GM21390 (cell line): ENCODE results near the gene ZHX3.
"Not testable (repeated sequence)": the region's sequence is repeated elsewhere in the genome, so short reads cannot be mapped to it uniquely, and the experiment has no call there.

Source experiments
- ATAC-seq: cut with Tn5 transposase; IDR thresholded peaks from one replicate; pipeline ENCODE4 v1.9.1; 2021; ENCODE audit not compliant: unreplicated experiment

Gene ZHX3

DNA sequence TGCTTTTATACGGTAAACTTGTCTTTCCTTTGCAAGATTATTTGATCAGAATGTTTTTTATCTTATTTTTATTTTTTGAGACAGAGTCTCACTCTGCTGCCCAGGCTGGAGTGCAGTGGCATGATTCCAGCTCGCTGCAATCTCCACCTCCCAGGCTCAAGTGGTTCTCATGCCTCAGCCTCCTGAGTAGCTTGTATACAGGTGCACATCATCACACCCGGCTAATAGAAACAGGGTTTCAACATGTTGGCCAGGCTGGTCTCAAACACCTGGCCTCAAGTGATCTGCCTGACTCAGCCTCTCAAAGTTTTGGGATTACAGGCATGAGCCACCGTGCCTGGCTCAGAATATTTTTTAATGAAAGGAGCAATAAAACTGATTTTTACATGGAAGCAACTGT, 14.2 kb upstream of the ZHX3 start:
- no peak for ATAC-seq

- no peak for ATAC-seq
These were observed 13.4 kb upstream of the ZHX3 start for GRCh38 chr20:41330941-41331340.

DNA sequence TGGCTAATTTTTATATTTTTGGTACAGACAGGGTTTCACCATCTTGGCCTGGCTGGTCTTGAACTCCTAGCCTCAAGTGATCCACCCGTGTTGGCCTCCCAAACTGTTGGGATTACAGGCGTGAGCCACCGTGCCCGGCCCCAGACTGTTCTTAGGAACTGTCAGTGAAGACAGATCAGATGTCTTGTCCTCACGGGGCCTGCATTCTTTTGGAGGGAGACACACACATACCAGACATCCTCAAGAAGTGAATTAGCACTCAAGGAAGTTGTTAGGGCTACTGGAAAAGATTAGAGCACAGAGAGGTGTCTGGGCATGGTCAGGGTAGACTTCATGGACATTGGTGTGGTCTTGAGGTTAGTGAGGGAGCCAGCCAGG, 12.8 kb upstream of the ZHX3 start:
- no peak for ATAC-seq

GRCh38 chr20:41329435-41330342, 12.2 kb upstream of the ZHX3 start:
- peak; percentile 76 for ATAC-seq

GRCh38 chr20:41327178-41327577, 9.6 kb upstream of the ZHX3 start:
- no peak for ATAC-seq

- ATAC-seq, result no peak
These were observed 3.4 kb upstream of the ZHX3 start for GRCh38 chr20:41320976-41321375.

DNA sequence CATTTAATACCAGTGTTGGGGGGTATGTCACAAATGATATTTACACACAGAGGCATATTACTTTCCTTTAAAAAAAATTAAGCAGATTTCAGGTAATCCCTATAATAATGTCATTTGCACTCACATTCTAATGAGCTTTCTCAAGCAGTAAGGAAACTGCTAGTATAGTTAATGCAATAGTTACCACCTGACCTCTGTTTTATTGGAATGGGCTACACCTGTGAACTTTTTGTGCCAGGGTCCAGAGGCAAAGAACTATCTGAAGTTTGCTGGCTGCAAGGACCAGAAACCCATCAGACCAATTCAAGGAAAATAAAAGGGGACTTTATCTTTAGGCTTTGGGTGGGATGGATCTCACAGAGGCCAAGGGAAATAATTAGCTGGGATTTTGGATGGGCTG, 2.9 kb upstream of the ZHX3 start:
- ATAC-seq, result no peak

GRCh38 chr20:41318271-41318649, 729 bp upstream of the ZHX3 start:
- no peak for ATAC-seq

GRCh38 chr20:41316602-41317545, 657 bp downstream of the ZHX3 start:
- peak; percentile 67 for ATAC-seq

DNA sequence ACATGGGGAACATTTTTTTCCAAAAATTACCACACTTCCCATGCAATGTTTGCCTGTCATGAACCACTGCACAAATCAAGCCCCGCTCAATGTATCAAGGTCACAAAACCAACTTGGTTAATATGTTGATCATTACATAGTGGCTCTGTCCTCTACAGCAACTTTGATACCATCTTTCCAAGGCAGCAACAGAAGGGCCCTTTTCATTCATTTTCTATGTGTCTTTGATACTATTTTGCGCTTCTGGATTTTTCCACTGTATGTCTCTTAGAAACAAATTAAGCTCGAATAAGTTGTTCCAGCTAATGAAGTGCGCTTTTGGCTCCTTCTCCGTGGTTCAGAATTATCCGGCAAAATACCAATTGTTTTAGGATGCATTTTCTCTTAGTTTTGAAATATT, 1.5 kb downstream of the ZHX3 start:
- no peak for ATAC-seq

DNA sequence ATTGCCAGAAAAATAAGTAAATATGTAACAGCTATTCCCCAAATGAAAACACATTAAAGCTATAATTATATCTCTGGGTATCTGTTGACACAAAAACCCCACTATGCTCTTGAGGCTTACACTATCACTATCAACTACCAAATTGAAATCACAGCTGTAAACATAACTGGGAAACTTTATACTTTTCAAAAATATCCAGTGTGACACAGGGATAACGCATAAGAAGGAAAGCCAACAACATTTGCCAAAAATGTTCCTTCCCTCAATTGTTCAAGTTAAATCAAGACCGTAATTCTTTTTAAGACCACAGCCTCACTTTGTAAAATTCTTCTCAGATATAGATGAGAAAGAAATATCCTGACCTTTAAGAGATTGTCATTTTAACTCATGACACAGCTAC, 3.1 kb downstream of the ZHX3 start:
- ATAC-seq, result no peak

DNA sequence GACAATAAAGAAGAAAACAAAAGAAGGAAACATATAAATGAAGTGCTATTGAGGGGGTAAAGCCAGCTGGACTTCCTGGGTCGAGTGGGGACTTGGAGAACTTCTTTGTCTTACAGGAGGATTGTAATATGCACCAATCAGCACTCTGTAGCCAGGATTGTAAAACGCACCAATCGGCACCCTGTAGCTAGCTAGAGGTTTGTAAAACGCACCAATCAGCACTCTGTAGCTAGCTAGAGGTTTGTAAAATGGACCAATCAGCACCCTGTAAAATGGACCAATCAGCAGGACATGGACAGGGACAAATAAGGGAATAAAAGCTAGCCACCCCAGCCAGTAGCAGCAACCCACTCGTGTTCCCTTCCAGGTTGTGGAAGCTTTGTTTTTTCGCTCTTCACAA, 5.5 kb downstream of the ZHX3 start:
- ATAC-seq, result not testable (repeated sequence)

DNA sequence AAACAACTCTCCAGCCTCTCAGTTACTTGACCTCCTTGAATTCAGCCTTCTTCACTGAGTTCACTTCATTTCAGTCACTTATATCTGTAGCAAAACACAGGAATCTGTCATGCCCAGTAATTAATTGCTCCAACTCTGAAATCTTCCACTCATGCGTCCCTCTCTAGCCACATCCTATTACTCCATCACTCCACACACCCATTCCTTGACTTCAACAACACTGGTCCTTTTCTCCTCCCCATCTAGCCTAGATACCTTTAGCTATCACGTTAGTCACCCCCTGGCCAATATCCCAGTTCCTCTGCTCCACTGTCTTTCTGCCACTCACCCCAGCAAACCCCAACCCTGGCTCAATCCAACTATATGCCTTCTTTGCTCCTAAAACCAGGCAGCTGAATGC, 7.7 kb downstream of the ZHX3 start:
- no peak for ATAC-seq

DNA sequence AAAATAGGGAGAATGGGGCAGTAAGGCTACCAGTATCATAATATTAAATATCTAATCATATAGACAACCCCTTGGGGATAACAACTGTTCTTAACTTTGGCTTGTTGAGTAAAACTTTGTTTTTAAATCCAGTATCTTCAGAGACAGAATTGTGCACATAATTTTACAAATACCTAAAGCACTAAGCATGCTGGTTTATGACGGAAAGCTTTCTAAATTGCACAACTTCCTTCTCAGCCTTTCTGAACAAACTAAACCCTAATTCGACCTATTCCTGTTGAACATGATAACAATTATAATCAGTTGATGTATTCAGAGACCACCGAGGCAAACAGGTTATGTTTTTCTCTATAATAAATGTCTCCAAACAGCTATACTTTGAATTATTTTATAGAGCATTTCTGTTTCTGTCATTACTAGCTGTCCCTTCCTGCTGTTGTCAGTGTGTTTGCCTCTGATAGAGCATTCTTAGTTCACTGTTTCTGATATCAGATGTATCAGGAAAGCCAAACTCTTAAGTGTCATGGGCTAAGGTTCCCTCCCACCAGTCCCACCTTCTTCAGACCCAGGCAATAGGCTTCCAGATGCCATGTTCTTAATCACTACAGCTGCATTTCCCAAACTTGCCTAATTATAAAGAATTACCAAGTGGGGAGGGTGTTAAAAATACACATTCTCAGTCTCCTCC, 8.7 kb downstream of the ZHX3 start:
- ATAC-seq, result no peak

DNA sequence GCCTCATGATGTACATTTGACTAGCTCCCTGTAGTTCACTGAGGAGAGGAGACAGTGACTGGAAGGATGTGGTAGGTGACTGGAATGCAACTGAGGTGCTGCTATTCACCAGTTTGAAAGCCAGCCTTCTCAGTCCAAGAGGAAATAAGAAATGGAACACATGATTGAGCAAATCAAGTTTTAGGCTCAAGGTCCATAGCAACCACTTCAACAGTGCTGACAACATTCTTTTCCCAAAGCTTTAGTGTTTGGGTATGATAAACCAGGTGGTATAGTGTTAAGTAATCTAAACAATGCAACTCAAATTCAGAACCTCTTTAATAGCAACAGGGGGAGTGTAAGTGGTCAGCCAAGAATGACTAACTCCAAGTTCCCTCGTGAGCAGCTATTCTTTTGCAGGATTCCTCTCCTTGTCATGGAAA, 9.2 kb downstream of the ZHX3 start:
- ATAC-seq, result no peak

DNA sequence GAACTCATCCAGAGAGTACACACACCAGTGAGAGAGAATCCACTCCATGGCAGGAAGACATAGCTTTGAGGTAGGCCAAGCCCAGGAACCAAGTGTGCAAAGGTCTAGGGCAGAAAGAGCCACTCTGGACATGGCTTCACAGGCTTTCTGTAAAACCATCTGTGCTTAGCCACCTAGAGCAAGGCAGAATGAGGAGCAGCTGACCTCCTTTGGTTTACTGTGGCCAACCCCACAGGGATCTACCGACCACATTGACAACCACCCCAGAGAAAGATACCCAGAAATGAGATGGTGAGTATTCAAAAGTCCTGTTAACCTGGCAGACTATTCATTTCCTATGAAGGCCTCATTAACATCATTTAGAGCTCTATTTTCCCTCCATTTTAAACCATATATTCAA, 10.5 kb downstream of the ZHX3 start:
- no peak for ATAC-seq

DNA sequence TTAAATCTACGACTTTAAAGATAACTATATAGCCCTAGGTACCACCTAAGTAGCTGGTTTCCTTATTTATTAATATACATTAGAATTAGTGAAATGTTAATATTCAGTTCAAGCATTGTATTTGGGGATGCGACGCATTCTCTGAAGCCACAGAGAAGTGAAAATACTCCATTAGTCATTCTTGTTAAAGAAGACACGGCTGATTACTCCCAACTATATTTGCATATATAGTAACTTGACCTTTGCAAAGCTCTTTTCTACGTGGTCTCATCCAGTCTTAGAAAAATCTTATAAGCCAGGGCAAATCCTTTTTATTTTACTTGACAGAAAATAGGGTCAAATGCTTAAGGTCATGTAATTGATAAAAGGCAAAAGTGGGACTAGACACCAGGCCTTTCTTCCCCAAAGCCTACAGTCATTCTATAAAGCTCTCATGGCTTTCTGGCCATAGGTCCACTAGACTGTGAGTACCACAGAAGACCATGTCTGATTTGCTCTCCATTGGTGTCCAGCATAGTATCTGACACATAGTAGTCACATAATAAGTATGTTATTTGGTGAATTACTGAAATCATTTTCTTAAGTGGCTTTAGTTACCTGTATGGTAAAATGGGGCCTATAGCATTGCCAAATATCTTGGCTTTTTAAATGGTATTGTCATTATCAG, 11.3 kb downstream of the ZHX3 start:
- peak; percentile 82 for ATAC-seq

GRCh38 chr20:41304424-41305079, 13.0 kb downstream of the ZHX3 start:
- no peak for ATAC-seq

DNA sequence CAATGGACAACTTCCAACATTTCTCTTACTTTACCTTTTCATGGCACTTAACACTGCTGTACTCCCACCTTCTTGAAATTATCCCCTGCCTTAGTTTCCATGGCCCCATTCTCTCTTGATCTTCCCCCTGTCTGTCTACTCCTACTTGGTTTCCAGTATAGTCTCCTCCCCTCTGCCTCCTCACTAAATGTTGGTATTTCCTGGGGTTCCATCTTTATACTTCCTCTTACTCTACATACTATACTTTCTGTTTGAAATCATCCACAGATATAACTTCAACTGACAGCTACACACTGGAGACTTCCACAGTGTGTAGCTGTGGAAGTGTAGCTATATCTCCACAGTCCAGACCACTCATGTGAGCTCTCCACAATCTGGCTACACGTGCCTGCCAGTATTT, 13.5 kb downstream of the ZHX3 start:
- no peak for ATAC-seq

DNA sequence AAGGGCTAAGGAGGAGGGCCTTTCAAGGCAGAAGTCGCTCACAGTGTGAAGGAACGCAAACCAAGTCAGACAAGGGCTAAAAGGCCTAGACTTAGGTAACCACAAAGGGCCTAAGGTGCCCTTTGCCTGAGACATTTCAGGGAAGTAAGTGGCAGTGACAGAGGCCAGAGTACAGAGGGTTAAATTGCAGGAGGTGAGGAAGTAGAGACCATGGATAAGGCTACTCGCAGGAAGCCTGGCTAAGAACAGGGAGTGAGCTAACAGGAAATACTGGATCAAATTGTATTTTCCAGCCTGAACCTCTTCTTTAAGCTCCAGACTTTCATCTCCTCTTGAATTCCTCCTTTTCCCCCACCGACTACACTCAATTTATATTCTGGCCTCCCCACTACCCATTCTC, 16.6 kb downstream of the ZHX3 start:
- no peak for ATAC-seq
